ENCODE data around the gene KCNH4.

Gene KCNH4

DNA sequence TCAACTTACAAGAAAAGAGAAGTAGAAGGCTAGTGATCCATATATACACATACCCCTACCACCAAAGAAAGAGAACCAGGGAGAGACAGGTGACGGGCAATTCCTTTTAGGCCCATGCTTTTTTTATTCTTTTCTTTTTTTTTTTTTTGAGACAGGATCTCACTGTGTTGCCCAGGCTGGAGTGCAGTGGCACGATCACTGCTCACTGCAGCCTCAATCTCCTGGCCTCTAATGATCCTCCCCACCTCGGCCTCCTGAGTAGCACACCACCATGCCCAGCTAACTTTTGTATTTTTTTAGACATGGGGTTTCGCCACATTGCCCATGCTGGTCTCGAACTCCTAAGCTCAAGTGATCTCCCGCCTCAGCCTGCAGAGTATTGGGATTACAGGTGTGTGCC is 53.5 kb downstream of the KCNH4 start:
- Histone ChIP-seq H3K4me3 (IDR thresholded peaks at IDR 0.05; ENCODE audit: insufficient read depth, low read depth, low read length) (no peak overlapping the region), H3K36me3 (ENCODE audit: insufficient read depth) (no peaks in the 10 kb centered on the region; the same call in 1 of the 2 replicates)

DNA sequence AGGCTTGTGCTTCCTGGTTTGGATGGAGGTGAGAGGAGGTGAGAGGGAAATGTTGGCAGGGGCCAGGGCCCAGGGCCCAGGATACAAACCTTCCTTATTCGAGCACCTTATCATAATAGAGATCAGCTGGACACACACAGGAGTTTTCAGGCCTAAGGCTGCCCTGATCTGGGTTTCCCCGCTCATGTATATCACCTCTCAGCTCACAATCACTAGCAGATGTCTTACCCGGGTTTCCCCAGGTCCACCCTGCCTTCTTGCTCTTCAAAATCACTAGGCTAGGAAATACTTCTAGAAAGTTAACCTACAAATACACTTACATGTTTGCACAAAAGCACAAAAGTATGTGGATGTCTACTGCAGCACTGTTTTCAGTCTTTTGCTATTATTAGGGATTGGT is 54.1 kb downstream of the KCNH4 start:
- Histone ChIP-seq H3K4me2 (no peak overlapping the region), H3K36me3 (ENCODE audit: insufficient read depth) (no peaks in the 10 kb centered on the region; the same call in 1 of the 2 replicates)

More for the DNA sequence above, 53.5 kb downstream of the KCNH4 start:
- no peak overlapping the region for H3K9ac ChIP-seq
- peaks cover 44% of the 10 kb centered on the region for H3K4me1 ChIP-seq (ENCODE audit: low read depth, poor library complexity, severe bottlenecking)
- H3K27me3 ChIP-seq (ENCODE audit: insufficient read depth, low read depth) = no peaks in the 10 kb centered on the region
- TF ChIP-seq, protein P1, sequence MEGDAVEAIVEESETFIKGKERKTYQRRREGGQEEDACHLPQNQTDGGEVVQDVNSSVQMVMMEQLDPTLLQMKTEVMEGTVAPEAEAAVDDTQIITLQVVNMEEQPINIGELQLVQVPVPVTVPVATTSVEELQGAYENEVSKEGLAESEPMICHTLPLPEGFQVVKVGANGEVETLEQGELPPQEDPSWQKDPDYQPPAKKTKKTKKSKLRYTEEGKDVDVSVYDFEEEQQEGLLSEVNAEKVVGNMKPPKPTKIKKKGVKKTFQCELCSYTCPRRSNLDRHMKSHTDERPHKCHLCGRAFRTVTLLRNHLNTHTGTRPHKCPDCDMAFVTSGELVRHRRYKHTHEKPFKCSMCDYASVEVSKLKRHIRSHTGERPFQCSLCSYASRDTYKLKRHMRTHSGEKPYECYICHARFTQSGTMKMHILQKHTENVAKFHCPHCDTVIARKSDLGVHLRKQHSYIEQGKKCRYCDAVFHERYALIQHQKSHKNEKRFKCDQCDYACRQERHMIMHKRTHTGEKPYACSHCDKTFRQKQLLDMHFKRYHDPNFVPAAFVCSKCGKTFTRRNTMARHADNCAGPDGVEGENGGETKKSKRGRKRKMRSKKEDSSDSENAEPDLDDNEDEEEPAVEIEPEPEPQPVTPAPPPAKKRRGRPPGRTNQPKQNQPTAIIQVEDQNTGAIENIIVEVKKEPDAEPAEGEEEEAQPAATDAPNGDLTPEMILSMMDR (conservative IDR thresholded peaks at IDR 0.05; ENCODE audit: low read depth, low read length) = no peak
- no peak overlapping the region; the same call in 1 of the 2 replicates for H3K27ac ChIP-seq
- H3K79me2 ChIP-seq (ENCODE audit: insufficient read depth, low read depth) = peaks cover 18% of the 10 kb centered on the region; the same call in 1 of the 2 replicates
- H3K4me2 ChIP-seq = no peak overlapping the region
- no peaks in the 10 kb centered on the region for H4K20me1 ChIP-seq (ENCODE audit: insufficient read depth)
- H2AFZ ChIP-seq (ENCODE audit: low read depth) = no peak overlapping the region

DNA sequence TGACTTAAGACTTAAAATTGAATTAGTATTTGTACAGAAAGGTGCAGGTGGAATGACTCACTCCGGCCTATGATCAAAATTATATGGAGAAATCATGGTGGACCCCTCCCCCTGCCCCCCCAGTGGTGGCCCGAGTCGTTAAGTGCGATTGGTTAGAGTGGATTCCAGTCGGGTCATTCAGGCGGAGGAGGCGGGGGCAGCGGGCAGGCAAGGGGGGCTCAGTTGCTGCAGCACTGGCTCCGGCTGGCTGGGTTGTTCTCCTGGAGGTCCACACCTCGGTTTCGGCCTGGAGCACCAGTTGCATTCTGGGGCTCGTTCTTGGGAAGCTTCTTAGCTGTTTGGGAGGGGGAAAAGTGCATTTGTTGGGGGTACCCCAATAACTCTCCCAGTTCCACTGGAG is 55.4 kb downstream of the KCNH4 start:
- TF ChIP-seq, protein P1 (conservative IDR thresholded peaks at IDR 0.05; ENCODE audit: low read depth, low read length) = no peak
- H3K27me3 ChIP-seq (ENCODE audit: insufficient read depth, low read depth) = no peaks in the 10 kb centered on the region

More for the DNA sequence above, 54.1 kb downstream of the KCNH4 start:
- Histone ChIP-seq H3K79me2 (ENCODE audit: insufficient read depth, low read depth) (peaks cover 13% of the 10 kb centered on the region; the same call in 1 of the 2 replicates), H3K4me3 (IDR thresholded peaks at IDR 0.05; ENCODE audit: insufficient read depth, low read depth, low read length) (no peak overlapping the region), H2AFZ (ENCODE audit: low read depth) (no peak overlapping the region), H4K20me1 (ENCODE audit: insufficient read depth) (no peaks in the 10 kb centered on the region), H3K4me1 (ENCODE audit: low read depth, poor library complexity, severe bottlenecking) (peaks cover 38% of the 10 kb centered on the region), H3K27me3 (ENCODE audit: insufficient read depth, low read depth) (no peaks in the 10 kb centered on the region), H3K9ac (no peak overlapping the region), H3K27ac (no peak overlapping the region; the same call in 1 of the 2 replicates)
- TF ChIP-seq, protein P1 (conservative IDR thresholded peaks at IDR 0.05; ENCODE audit: low read depth, low read length) = no peak

DNA sequence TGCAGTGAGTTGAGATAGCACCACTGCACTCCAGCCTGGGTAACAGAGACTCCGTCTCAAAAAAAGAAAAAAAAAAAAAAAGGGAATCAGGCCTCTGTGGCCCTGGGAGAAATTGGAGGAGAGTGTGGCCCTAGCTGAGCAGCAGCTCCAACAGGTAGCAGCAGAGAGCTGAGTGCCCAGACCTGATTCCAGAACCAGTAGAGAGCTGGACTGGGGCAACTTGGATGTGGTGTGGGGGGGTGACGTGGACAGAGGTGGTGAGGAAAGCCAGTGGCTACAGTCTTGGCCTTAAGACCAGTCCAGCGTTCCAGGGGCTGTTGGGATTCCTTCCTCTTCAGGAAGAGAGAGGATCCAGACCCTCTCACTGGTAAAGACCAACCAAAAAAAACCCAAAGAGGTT is 56.7 kb downstream of the KCNH4 start:
- Histone ChIP-seq H3K36me3 (ENCODE audit: insufficient read depth) (no peaks in the 10 kb centered on the region; the same call in 1 of the 2 replicates), H3K4me3 (IDR thresholded peaks at IDR 0.05; ENCODE audit: insufficient read depth, low read depth, low read length) (no peak overlapping the region), H3K79me2 (ENCODE audit: insufficient read depth, low read depth) (no peaks in the 10 kb centered on the region), H4K20me1 (ENCODE audit: insufficient read depth) (no peaks in the 10 kb centered on the region), H3K9ac (no peak overlapping the region), H3K27me3 (ENCODE audit: insufficient read depth, low read depth) (no peaks in the 10 kb centered on the region), H3K27ac (no peak overlapping the region), H3K4me2 (no peak overlapping the region), H3K4me1 (ENCODE audit: low read depth, poor library complexity, severe bottlenecking) (peaks cover 33% of the 10 kb centered on the region), H2AFZ (ENCODE audit: low read depth) (no peak overlapping the region)
- TF ChIP-seq, protein P1 (conservative IDR thresholded peaks at IDR 0.05; ENCODE audit: low read depth, low read length) = no peak

More for the DNA sequence above, 55.4 kb downstream of the KCNH4 start:
- no peak overlapping the region for H3K4me3 ChIP-seq (IDR thresholded peaks at IDR 0.05; ENCODE audit: insufficient read depth, low read depth, low read length)
- H3K4me2 ChIP-seq = no peak overlapping the region
- H3K79me2 ChIP-seq (ENCODE audit: insufficient read depth, low read depth) = peaks cover under 1% of the 10 kb centered on the region; the same call in 1 of the 2 replicates
- no peaks in the 10 kb centered on the region for H4K20me1 ChIP-seq (ENCODE audit: insufficient read depth)
- no peak overlapping the region for H3K27ac ChIP-seq
- H2AFZ ChIP-seq (ENCODE audit: low read depth) = no peak overlapping the region
- H3K9ac ChIP-seq = no peak overlapping the region
- peaks cover 33% of the 10 kb centered on the region for H3K4me1 ChIP-seq (ENCODE audit: low read depth, poor library complexity, severe bottlenecking)
- H3K36me3 ChIP-seq (ENCODE audit: insufficient read depth) = no peaks in the 10 kb centered on the region; the same call in 1 of the 2 replicates

Measured in KMS-11 (cell line).